ENCODE measurements around the gene CGN.

The CGN gene

GRCh38 chr1:151524736-151525135 is 13.5 kb downstream of the CGN start:
- no peak for DNase-seq (ENCODE audit: low read depth, low spot score)

GRCh38 chr1:151526735-151527525 is 15.7 kb downstream of the CGN start:
- DNase-seq (ENCODE audit: low read depth, low spot score), result no peak

DNA sequence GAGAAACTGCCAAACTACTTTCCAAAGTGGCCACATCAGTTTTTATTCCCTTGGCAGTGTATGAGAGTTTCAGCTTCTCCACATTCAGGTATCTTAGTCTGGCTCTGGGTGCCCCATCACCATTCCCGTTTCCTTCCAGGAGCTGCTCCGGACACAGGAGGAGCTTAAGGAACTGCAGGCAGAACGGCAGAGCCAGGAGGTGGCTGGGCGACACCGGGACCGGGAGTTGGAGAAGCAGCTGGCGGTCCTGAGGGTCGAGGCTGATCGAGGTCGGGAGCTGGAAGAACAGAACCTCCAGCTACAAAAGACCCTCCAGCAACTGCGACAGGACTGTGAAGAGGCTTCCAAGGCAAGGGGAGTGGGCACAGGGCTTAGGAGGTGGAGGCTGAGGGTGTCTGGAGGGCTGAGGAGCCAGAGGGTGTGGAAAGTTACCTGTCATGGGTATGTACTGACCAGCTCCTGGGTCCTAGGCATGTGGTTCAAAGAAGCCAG is 18.1 kb downstream of the CGN start:
- no peak for DNase-seq (ENCODE audit: low read depth, low spot score)

DNA sequence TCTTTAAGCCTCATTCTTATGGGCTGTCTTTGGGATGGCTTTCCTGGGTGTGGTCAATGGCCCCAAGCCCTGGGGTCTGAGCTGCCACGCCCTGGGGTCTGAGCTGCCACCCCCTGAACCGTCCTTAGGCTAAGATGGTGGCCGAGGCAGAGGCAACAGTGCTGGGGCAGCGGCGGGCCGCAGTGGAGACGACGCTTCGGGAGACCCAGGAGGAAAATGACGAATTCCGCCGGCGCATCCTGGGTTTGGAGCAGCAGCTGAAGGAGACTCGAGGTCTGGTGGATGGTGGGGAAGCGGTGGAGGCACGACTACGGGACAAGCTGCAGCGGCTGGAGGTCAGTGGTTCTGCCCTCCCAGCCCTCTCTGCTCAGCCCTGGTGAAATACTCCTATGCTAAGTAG is 18.6 kb downstream of the CGN start:
- DNase-seq (ENCODE audit: low read depth, low spot score), result no peak

DNA sequence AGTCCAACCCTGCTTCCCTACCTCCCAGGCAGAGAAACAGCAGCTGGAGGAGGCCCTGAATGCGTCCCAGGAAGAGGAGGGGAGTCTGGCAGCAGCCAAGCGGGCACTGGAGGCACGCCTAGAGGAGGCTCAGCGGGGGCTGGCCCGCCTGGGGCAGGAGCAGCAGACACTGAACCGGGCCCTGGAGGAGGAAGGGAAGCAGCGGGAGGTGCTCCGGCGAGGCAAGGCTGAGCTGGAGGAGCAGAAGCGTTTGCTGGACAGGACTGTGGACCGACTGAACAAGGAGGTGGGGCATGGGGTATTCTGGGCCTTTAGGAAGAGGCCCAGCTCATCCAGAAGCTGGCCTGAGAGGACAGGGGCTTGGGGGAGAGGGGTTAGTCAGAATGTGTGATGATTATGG is 19.3 kb downstream of the CGN start:
- DNase-seq (ENCODE audit: low read depth, low spot score), result peak; percentile 49

DNA sequence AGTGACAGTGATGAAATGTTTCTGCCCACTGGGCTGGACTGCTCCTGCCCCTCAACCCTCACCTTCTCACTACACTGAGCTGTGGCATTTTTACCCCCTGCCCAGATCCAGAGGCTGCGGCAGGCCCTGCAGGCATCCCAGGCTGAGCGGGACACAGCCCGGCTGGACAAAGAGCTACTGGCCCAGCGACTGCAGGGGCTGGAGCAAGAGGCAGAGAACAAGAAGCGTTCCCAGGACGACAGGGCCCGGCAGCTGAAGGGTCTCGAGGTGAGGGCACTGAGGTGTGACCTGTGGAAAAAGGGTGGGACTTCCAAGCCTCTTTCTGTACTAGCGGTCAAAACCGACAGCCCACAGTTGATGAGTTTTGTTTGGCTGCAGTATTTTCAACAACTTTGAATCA is 22.7 kb downstream of the CGN start:
- no peak for DNase-seq (ENCODE audit: low read depth, low spot score)

GRCh38 chr1:151534662-151535278 is 23.6 kb downstream of the CGN start:
- peak; percentile 82 for DNase-seq (ENCODE audit: low read depth, low spot score)

GRCh38 chr1:151535326-151536271 is 24.4 kb downstream of the CGN start:
- DNase-seq (ENCODE audit: low read depth, low spot score), result no peak

DNA sequence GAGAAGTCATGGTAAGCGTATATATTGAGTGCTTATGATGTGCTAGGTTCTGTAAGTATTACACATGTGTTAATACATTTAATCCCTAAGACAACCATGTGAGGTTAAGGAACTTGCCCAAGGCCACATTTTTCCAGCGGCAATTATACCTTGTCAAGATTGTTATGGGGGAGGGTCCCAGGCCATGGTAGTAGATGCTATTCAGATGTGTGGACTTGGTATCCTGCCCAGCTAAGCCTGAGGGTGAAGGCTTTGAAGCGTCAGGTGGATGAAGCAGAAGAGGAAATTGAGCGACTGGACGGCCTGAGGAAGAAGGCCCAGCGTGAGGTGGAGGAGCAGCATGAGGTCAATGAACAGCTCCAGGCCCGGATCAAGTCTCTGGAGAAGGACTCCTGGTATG is 25.3 kb downstream of the CGN start:
- DNase-seq (ENCODE audit: low read depth, low spot score), result no peak

DNA sequence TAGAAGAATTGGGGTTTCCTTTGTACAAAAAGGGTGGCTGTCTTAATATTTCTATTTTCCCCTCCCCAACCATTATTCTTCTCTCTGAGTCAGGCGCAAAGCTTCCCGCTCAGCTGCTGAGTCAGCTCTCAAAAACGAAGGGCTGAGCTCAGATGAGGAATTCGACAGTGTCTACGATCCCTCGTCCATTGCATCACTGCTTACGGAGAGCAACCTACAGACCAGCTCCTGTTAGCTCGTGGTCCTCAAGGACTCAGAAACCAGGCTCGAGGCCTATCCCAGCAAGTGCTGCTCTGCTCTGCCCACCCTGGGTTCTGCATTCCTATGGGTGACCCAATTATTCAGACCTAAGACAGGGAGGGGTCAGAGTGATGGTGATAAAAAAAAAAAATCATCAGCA is 25.9 kb downstream of the CGN start:
- DNase-seq (ENCODE audit: low read depth, low spot score), result peak; percentile 53

DNA sequence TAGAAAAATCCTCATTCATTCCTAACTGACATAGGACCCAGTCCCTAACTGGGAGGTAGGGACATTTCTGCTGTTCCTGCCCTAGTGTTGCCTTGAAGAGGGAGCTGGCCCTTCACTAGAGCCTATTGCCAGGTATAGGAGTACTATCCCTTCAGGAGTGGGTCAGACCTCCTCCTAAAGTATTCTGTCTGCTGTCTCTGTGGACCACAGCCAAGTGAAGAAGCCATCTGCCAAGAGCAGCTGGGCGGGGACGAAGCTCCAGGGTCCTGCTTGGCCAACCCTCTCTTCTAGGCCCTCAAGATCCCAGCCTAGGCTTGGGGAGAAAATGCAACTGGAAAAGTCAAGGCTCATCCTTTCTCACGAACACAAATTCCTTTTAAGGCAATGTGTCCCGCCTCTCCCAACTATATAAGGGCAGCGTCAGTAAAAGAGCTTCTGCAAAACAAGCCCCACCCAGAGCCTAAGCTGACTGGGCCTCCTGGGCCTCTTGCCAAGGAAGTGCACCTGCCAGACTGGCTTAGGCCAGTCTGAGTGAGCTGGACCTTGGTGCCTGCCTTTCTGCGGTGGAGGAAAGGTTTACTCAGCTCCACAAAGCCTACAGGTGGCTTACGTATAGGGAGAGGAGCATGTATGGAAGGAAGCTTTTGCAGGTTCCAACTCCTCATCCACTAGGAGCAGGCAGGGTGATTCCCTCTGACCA is 28.3 kb downstream of the CGN start:
- DNase-seq (ENCODE audit: low read depth, low spot score), result peak; percentile 91

DNA sequence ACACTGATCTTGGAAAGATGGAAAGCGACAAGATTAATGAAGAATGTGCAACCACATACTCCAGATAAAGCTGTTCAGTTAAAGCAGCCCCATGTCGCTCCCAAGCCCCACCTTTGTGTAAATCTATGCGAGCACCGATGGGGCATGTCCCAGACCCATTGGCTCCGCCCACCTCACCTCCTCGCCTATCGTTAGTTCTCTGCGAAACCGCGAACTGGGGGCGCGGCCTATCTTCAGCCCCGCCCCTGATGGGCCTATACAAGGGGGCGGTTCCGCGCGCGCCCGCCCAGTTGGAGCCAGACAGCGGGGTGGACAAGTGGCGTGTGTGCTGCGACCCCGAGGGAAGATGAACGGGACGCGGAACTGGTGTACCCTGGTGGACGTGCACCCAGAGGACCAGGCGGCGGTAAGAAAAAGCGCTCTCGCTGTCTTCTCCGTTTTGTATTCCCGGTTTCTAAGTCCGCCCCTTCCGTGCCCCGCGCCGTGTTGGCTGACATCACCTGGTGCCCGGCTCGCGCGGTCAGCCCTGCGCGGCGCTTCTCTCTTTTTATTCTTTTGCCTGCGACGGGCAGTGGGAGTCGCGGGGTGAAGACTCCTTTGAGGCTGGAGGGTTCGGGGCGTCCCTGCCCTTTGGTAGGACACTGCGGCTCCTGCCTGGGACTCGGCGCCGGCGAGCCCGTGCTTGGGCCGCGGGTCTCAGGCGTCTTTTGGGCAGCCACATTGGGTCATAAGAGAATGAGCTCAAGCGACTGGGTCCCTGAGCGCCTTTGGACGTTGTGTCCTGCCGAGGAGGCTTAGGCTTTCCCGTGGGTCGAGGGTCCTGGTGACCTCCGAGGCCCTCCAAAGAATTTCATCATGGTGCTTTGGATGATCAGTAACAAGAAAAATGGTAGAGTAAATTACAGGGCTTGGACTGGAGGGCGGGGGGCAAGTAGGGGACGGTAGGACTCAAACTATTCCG is 29.1 kb downstream of the CGN start, which contains the start of gene TUFT1:
TSS of gene TUFT1 (plus strand) at position 289 of the 961 bp plus-strand sequence. CDS start at position 347, 58 bp downstream.
- DNase-seq (ENCODE audit: low read depth, low spot score), result peak; percentile 96

GRCh38 chr1:151540982-151541377 is 29.8 kb downstream of the CGN start:
- peak; percentile 64 for DNase-seq (ENCODE audit: low read depth, low spot score)

DNA sequence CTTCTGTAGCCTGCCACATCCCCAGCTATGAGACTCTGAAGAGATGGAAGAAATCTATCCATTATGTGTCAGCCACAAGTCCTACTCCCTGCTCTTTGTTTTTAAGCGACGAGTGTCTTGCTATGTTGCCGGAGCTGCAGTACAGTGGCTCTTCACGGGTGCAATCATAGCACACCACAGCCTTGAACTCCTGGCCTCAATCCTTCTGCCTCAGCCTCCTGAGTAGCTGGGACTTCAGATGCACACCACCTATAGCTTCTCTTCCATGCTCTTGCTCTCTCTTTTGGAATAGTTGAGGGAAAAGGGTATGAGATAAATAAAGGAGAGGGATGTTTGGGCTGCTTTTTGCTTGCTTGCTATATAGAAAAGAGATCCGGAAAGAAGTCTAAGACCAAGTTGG is 30.6 kb downstream of the CGN start:
- no peak for DNase-seq (ENCODE audit: low read depth, low spot score)

- DNase-seq (ENCODE audit: low read depth, low spot score), result no peak
Observed at GRCh38 chr1:151542710-151543129, 31.5 kb downstream of the CGN start.

- DNase-seq (ENCODE audit: low read depth, low spot score), result no peak
Observed at GRCh38 chr1:151545542-151545941, 34.4 kb downstream of the CGN start.

- DNase-seq (ENCODE audit: low read depth, low spot score), result no peak
Observed at GRCh38 chr1:151546011-151546925, 35.1 kb downstream of the CGN start.

DNA sequence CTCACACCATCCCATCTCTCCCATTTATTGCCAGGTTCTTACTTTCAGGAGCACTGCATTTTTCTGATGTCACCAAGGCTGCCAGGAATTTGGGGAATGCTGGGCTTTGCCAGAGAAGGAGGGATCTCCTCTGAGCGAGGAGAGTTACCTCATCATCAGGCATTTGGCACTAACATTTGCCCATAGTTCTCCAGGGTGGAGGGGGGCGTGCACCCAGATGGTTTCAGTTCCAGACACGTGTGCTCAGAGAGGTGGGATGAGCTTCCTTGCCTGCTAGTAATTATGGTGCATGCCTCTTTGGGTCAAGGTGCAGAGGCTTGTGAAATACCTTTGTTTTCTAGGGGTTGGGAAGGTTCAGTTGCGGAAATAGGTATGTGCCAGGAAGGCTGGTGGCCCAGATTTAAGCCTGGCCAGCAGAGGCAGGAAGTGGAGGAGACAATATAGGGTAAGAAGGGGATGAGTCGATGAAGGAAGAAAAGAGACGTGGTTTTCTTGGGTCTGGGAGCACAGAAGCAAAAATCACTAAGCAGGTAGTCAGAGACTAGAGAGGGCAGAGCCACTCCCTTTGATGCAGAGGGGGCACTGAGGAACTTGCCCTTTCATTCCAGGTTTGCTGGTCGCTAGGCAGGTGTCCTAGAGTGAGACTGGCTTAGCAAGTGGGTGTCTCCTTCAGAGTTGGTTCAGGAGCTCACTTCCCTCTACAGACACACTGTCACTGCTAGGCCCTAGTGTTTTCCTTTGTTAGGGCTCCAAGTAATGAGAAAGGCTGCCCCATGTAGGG is 36.1 kb downstream of the CGN start:
- DNase-seq (ENCODE audit: low read depth, low spot score), result peak; percentile 90

All from ELF-1 (cell line).